Measurements from ENCODE around the gene MRTFB.

Gene MRTFB

GRCh38 chr16:14109077-14109775 lies 38.1 kb downstream of the MRTFB start:
- no peak for TF ChIP-seq CTCF (IDR thresholded peaks at IDR 0.05; ENCODE audit: insufficient read depth, low read length)
- TF ChIP-seq SPI1 (IDR thresholded peaks at IDR 0.05; ENCODE audit: borderline replicate concordance, low read depth) = no peak
- TF ChIP-seq GABPA (IDR thresholded peaks at IDR 0.05; ENCODE audit: low read depth) = no peak
- TF ChIP-seq POLR2AphosphoS5 (IDR thresholded peaks at IDR 0.05; ENCODE audit: low read depth) = no peak
- no peak for TF ChIP-seq REST (IDR thresholded peaks at IDR 0.05; ENCODE audit: insufficient replicate concordance, low read depth)
- Histone ChIP-seq H3K4me3 (replicated peaks; ENCODE audit: insufficient read depth, low read length) (no peak overlapping the region), H3K27me3 (ENCODE audit: insufficient read depth, poor library complexity, severe bottlenecking) (no peaks in the 10 kb centered on the region), H3K27ac (replicated peaks) (no peak overlapping the region)
- DNase-seq (ENCODE audit: low read depth in 1 of 2, low spot score in 1 of 2) = no peak

GRCh38 chr16:14109782-14110727 lies 38.9 kb downstream of the MRTFB start:
- no peak overlapping the region for H3K27ac ChIP-seq (replicated peaks)
- TF ChIP-seq SPI1 (IDR thresholded peaks at IDR 0.05; ENCODE audit: borderline replicate concordance, low read depth) (peak; percentile 85), GABPA (IDR thresholded peaks at IDR 0.05; ENCODE audit: low read depth) (no peak)
- H3K4me3 ChIP-seq (replicated peaks; ENCODE audit: insufficient read depth, low read length) = no peak overlapping the region
- H3K27me3 ChIP-seq (ENCODE audit: insufficient read depth, poor library complexity, severe bottlenecking) = no peaks in the 10 kb centered on the region
- DNase-seq (ENCODE audit: low read depth in 1 of 2, low spot score in 1 of 2) = no peak

- DNase-seq (ENCODE audit: low read depth in 1 of 2, low spot score in 1 of 2) = no peak
- H3K4me3 ChIP-seq (replicated peaks; ENCODE audit: insufficient read depth, low read length) = no peak overlapping the region
- H3K27me3 ChIP-seq (ENCODE audit: insufficient read depth, poor library complexity, severe bottlenecking) = no peaks in the 10 kb centered on the region
- no peak overlapping the region for H3K27ac ChIP-seq (replicated peaks)
- TF ChIP-seq GABPA (IDR thresholded peaks at IDR 0.05; ENCODE audit: low read depth) = no peak
- TF ChIP-seq SPI1 (IDR thresholded peaks at IDR 0.05; ENCODE audit: borderline replicate concordance, low read depth) = no peak
- no peak for TF ChIP-seq REST (IDR thresholded peaks at IDR 0.05; ENCODE audit: insufficient replicate concordance, low read depth)
- no peak for TF ChIP-seq POLR2AphosphoS5 (IDR thresholded peaks at IDR 0.05; ENCODE audit: low read depth)
- no peak for TF ChIP-seq CTCF (IDR thresholded peaks at IDR 0.05; ENCODE audit: insufficient read depth, low read length)
These were observed 39.7 kb downstream of the MRTFB start for GRCh38 chr16:14110728-14111251.

All from HL-60 (cell line).